Measurements from ENCODE around the gene HIBCH. TPM values are rescaled to one million over a fixed set of nuclear protein-coding genes. Genes with fewer than 3 reads are reported as not detected.
A peak's percentile ranks its signal among the peaks of the same experiment; 100 is the strongest.
"Not testable (repeated sequence)": the region's sequence is repeated elsewhere in the genome, so short reads cannot be mapped to it uniquely, and the experiment has no call there.

The HIBCH gene
- polyA plus RNA-seq, 1 donor, result 30.8 TPM

GRCh38 chr2:190308031-190308430 is 11.6 kb downstream of the HIBCH start:
- no peak for DNase-seq (ENCODE audit: low read depth)

DNA sequence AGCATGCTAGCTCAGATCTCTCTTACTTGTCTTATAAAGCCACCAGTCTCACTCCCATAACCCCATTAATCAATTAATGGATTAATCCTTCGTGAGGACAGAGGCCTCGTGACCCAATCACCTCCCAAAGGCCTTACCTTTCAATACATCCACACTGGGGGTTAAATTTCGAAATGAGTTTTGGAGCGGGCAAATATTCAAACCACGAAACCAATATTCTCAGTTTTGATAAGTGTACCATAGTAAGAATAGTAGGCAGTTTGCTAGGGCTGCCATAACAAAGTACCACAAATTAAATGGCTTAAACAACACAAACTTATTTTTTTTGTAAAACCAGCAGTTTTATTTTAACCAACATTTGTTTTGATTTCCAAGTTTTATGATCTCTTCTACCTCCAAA is 15.2 kb downstream of the HIBCH start:
- no peak for DNase-seq (ENCODE audit: low read depth)

GRCh38 chr2:190303647-190304046 is 16.0 kb downstream of the HIBCH start:
- DNase-seq (ENCODE audit: low read depth), result no peak

- no peak for DNase-seq (ENCODE audit: low read depth)
These were observed 17.6 kb downstream of the HIBCH start for GRCh38 chr2:190302052-190302451.

DNA sequence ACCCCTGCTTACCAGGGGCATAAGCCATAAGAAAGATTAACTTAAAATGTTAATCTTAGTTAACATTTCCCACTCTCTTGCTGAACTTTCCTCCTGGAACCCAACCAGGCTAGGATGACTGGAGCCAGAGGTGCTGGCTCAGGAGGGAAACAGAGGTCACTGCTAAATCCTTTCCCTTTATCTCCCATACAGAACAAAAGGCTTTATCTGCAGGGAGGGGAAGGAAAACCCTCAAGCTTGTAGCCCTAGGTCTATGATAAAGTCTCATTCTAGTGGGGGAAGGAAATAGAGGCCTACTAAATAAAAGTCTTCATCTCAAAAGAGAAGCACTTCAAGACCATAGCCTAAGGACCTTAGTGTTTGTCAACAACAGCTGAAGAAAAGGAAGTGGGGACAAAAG is 18.6 kb downstream of the HIBCH start:
- DNase-seq (ENCODE audit: low read depth), result no peak

DNA sequence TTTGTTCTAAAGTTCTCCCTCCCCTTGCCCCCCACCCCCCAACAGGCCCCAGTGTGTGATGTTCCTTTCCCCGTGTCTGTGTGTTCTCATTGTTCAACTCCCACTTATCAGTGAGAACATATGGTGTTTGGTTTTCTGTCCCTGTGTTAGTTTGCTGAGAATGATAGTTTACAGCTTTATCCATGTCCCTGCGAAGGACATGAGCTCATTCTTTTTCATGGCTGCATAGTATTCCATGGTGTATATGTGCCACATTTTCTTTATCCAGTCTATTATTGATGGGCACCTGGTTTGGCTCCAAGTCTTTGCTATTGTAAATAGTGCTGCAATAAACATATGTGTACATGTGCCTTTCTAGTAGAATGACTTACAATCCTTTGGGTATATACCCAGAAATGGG is 21.7 kb downstream of the HIBCH start:
- DNase-seq (ENCODE audit: low read depth), result not testable (repeated sequence)

- DNase-seq (ENCODE audit: low read depth), result no peak
These were observed 35.8 kb downstream of the HIBCH start for GRCh38 chr2:190283783-190284182.

DNA sequence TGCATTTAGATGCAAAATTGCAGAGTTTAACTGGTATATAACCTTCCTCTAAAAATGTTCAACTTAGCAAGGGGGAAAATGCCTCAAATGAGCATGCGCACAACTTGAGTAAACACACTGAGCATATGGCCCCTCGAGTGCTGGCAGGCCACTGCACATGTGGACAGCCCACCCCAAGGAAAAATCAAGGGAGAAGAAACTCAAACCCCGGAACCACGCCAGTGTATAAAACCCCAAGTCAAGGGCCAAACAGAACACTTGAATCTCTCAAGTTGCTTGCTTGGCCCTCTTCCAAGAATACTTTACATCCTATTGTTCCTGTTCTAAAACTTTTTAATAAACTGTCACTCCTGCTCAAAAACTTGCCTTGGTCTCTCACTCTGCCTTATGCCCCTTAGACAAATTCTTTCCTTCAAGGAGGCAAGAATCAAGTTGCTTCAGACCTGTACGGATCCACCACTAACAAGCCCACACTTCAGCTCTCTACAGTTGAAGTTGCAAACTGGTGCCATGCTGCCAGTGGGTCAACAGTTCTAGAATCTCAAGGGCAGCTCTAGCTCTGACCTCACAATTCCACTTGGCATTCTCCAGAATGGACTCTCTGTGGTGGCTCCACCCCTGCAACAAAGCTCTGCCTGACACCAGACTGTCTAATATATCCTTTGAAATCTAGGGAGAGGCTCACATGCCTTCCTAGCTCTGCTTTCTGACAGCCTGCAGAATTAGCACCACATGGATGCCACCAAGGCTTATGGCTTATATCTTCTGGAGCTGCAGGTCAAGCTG is 38.9 kb downstream of the HIBCH start:
- DNase-seq (ENCODE audit: low read depth), result no peak

- DNase-seq (ENCODE audit: low read depth), result not testable (repeated sequence)
These were observed 40.1 kb downstream of the HIBCH start for GRCh38 chr2:190279256-190280134.

- peak; percentile 13 for DNase-seq (ENCODE audit: low read depth)
These were observed 42.2 kb downstream of the HIBCH start for GRCh38 chr2:190277234-190278112.

- no peak for DNase-seq (ENCODE audit: low read depth)
These were observed 47.2 kb downstream of the HIBCH start for GRCh38 chr2:190272457-190272842.

- no peak for DNase-seq (ENCODE audit: low read depth)
These were observed 47.7 kb downstream of the HIBCH start for GRCh38 chr2:190271783-190272456.

GRCh38 chr2:190270298-190270697 is 49.3 kb downstream of the HIBCH start:
- DNase-seq (ENCODE audit: low read depth), result no peak

DNA sequence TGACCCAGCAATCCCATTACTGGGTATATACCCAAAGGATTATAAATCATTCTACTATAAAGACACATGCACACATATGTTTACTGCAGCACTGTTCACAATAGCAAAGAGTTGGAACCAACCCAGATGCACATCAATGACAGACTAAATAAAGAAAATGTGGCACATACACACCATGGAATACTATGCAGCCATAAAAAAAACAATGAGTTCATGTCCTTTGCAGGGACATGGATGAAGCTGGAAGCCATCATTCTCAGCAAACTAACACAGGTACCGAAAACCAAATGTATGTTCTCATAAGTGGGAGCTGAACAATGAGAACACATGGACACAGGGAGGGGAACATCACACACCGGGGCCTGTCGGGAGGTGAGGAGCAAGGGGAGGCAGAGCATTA is 49.9 kb downstream of the HIBCH start:
- DNase-seq (ENCODE audit: low read depth), result not testable (repeated sequence)

- no peak for DNase-seq (ENCODE audit: low read depth)
These were observed 52.3 kb downstream of the HIBCH start for GRCh38 chr2:190267302-190267701.

- DNase-seq (ENCODE audit: low read depth), result no peak
These were observed 53.3 kb downstream of the HIBCH start for GRCh38 chr2:190266314-190266713.

- DNase-seq (ENCODE audit: low read depth), result no peak
These were observed 57.8 kb downstream of the HIBCH start for GRCh38 chr2:190261851-190262250.

GRCh38 chr2:190256087-190256486 is 63.5 kb downstream of the HIBCH start:
- DNase-seq (ENCODE audit: low read depth), result no peak

DNA sequence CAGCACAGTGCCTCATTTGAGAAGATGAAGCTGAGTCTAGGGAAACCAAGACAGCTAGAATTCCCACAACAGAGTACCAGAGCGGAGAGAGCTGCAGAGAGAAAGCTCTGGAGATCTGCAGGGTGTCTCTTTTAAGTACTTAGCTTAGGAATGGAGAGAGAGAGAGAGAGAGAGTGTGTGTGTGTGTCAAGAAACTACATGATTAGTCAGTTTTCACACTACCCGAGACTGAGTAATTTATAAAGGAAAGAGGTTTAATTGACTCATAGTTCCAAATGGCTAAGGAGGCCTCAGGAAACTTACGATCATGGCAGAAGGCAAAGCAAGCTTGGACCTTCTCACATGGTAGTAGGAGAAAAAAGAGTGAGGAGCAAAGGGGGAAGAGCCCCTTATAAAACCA is 64.0 kb downstream of the HIBCH start:
- DNase-seq (ENCODE audit: low read depth), result no peak

DNA sequence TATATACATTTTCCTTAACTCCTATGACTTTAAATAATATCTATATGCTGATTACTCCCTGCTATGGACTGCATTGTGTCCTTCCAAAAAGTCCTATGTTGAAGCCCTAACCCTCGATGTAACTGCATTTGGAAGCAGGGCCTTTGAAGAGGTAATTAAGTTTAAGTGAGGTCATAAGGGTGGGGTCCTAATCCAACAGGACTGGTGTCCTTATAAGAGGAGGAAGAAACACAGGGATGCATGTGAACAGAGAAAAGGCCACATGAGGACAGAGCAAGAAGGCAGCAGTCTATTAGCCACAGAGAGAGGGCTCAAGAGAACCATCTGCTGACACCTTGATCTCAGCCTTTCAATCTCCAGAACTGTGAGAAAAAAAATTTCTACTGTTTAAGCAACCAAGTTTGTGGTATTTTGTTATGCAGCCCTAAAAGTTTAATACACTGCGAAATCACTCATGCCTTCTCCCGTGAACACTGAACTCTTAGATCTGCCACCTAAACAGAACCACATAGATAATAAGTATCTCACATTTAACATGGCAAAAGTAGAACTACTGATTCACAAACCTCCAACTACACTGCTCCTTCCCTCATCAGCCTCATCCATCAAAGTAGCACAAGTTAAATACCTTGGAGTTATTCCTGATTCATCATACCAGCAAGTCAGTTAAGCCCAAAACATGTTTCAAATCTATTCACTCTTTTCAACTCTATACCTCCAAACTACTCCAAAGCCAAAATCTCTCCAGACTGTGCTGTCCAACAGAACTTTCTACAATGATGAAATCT is 65.4 kb downstream of the HIBCH start:
- no peak for DNase-seq (ENCODE audit: low read depth)

DNA sequence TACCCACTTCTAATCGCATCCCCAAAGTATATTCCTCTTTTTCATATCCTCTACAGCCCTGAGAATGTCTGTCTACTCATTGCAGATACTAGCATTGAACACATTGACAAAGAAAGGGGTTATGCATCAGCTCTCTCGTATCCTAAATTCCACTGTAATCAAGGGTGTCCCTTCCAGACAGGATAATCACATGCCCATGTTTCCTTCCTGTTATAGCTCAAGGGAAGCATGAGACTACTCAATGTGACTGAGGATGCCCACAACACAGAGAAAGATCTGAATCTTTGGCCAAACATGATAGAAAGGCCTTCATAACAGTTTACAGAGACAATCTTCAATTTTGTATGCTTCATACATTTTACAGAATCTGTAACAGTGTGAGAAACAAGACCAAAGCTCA is 69.2 kb downstream of the HIBCH start:
- DNase-seq (ENCODE audit: low read depth), result no peak
